ENCODE data around the gene ELOVL5.

Gene ELOVL5

GRCh38 chr6:53284901-53285300 is 63.8 kb downstream of the ELOVL5 start:
- DNase-seq (ENCODE audit: extremely low spot score, insufficient read length, low read depth) (no peak), FAIRE-seq (peak; percentile 95)

- FAIRE-seq: no peak
- DNase-seq (ENCODE audit: extremely low spot score, insufficient read length, low read depth): no peak
These were observed 66.0 kb downstream of the ELOVL5 start for GRCh38 chr6:53282741-53283140.

GRCh38 chr6:53282234-53282633 is 66.5 kb downstream of the ELOVL5 start:
- no peak for FAIRE-seq
- no peak for DNase-seq (ENCODE audit: extremely low spot score, insufficient read length, low read depth)

GRCh38 chr6:53281518-53282215 is 67.1 kb downstream of the ELOVL5 start:
- peak; percentile 88 for FAIRE-seq

DNA sequence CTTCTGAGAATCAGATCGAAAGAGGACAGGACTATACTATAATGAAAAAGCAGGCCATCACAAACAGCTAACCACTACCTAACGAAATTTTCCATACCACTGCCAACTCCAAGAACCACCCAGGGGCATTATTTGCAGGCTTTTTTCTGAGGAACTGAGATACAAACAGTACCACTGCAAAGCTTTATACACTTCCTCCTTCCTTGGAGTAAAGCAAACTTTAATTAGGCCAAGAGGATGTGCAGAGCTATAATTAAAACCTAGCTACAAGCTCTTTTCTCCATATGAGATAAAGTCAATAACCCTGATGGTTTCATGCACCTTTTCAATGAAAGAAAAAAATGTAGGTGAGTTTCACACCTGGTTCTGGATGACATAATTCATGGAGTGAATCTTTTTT is 68.5 kb downstream of the ELOVL5 start:
- DNase-seq (ENCODE audit: extremely low spot score, insufficient read length, low read depth) (no peak), FAIRE-seq (no peak)

More at GRCh38 chr6:53281518-53282215, 67.1 kb downstream of the ELOVL5 start:
- peak; percentile 2 for DNase-seq (ENCODE audit: extremely low spot score, insufficient read length, low read depth)

GRCh38 chr6:53279293-53279692 is 69.5 kb downstream of the ELOVL5 start:
- FAIRE-seq (no peak), DNase-seq (ENCODE audit: extremely low spot score, insufficient read length, low read depth) (no peak)

- DNase-seq (ENCODE audit: extremely low spot score, insufficient read length, low read depth): no peak
- FAIRE-seq: no peak
These were observed 75.4 kb downstream of the ELOVL5 start for GRCh38 chr6:53273370-53273769.

- no peak for DNase-seq (ENCODE audit: extremely low spot score, insufficient read length, low read depth)
- FAIRE-seq: no peak
These were observed 78.9 kb downstream of the ELOVL5 start for GRCh38 chr6:53269827-53270226.

GRCh38 chr6:53268858-53269608 is 79.7 kb downstream of the ELOVL5 start:
- no peak for FAIRE-seq

DNA sequence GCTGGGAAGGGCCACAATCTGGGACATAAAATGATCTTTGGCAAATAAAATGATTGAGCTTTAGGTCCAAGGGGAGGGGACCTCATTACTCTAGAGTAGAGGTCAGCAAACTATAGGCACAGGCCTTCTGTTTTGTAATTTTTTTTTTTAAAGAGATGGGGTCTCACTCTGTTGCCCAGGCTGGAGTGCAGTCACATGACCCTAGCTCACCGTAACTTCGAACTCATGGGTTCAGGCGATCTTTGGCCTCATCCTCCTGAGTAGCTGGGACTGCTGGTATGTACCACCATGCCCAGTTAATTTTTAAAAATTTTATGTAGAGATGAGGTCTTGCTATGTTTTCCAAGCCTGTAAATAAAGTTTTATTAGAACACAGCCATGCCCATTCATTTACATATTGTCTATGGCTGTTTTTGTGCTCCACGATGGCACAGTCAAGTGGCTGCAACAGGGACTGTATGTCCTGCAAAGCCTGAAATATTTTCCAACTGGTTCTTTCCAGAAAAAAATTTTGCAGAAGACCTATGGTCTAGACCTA is 82.1 kb downstream of the ELOVL5 start:
- DNase-seq (ENCODE audit: extremely low spot score, insufficient read length, low read depth) (no peak), FAIRE-seq (no peak)

More at GRCh38 chr6:53268858-53269608, 79.7 kb downstream of the ELOVL5 start:
- DNase-seq (ENCODE audit: extremely low spot score, insufficient read length, low read depth): no peak

- DNase-seq (ENCODE audit: extremely low spot score, insufficient read length, low read depth) (no peak), FAIRE-seq (no peak)
These were observed 83.7 kb downstream of the ELOVL5 start for GRCh38 chr6:53264915-53265607.

GRCh38 chr6:53264337-53264736 is 84.4 kb downstream of the ELOVL5 start:
- no peak for FAIRE-seq

GRCh38 chr6:53263917-53264316 is 84.8 kb downstream of the ELOVL5 start:
- DNase-seq (ENCODE audit: extremely low spot score, insufficient read length, low read depth) (no peak), FAIRE-seq (no peak)

More at GRCh38 chr6:53264337-53264736, 84.4 kb downstream of the ELOVL5 start:
- no peak for DNase-seq (ENCODE audit: extremely low spot score, insufficient read length, low read depth)

DNA sequence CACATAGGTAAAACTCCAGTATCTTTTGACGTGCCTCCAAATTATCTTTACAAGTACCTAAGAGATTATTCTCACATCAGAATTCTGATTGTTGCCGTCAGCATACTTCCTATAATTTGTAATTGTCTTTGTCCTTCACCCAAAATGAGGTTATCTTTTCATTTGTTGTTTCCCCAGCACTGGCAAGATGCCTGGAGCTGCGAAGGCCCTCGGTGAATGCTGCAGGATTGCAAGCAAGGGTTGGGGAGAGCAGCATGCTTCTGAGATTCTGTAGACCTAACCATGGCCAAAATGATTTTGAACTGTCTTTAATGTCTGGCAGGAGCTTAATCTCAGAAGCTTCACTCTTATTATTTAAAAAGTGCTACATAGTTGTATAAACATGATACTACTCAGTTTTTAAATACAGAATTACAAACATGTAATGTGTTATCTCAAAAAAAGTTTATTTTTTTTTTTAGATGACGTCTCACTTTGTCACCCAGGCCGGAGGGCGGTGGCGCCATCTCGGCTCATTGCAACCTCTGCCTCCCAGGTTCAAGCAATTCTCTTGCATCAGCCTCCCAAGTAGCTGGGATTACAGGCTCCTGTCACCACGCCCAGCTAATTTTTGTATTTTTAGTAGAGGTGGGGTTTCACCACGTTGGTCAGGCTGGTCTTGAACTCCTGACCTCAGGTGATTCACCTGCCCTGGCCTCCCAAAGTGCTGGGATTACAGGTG is 88.7 kb downstream of the ELOVL5 start:
- FAIRE-seq: no peak
- no peak for DNase-seq (ENCODE audit: extremely low spot score, insufficient read length, low read depth)

- no peak for DNase-seq (ENCODE audit: extremely low spot score, insufficient read length, low read depth)
These were observed 90.0 kb downstream of the ELOVL5 start for GRCh38 chr6:53258774-53259155.

GRCh38 chr6:53258076-53258773 is 90.5 kb downstream of the ELOVL5 start:
- DNase-seq (ENCODE audit: extremely low spot score, insufficient read length, low read depth): no peak
- FAIRE-seq: no peak

More at GRCh38 chr6:53258774-53259155, 90.0 kb downstream of the ELOVL5 start:
- no peak for FAIRE-seq

DNA sequence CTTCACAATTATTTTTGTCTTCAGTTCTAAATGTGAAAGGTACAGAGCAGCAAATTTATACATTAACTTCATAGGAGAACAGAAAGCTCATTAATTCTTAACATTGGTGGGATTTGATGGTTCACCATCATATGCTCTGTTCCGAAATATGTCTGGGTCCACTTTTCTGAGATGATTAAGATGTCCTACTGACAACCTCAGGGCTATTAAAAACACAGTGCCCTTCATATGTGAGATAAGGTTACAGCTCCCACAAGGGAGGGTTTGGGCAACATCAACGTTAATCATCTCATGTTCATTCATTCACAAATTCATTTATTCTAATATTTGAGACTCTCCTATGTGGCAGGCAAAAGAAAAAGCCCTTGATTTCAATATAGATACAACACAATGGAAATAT is 91.2 kb downstream of the ELOVL5 start:
- FAIRE-seq: no peak
- DNase-seq (ENCODE audit: extremely low spot score, insufficient read length, low read depth): no peak

- DNase-seq (ENCODE audit: extremely low spot score, insufficient read length, low read depth): no peak
- no peak for FAIRE-seq
These were observed 91.7 kb downstream of the ELOVL5 start for GRCh38 chr6:53257001-53257400.

DNA sequence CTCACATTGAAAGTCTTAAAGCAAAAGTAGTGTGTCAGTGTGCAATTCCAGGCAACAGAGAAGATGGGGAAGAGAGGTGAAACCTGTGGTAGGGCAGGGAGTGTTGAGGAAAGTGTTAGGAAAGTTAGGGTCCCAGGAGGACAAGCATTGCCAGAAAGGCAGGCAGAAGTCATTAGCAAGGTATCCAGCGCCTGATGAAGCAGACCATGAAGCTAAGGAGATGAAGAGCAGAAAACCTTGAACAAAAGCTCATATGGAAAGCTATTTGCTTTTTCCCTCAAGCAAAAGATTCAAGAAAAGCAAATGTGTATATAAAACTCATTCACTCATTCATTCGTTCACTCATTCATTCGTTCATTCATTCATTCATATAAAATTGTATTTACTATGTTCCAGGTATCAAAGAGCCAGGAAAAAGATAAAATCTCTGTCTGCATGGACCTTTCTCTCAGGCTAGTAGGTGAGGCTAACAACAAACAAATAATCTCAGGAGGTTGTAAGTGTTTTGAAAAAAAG is 96.5 kb downstream of the ELOVL5 start:
- FAIRE-seq: no peak
- DNase-seq (ENCODE audit: extremely low spot score, insufficient read length, low read depth): no peak

Data from GM18507 (cell line).